GM19397 (cell line): ENCODE results near the gene SAMSN1.

Experiments used
- ATAC-seq: cut with Tn5 transposase; IDR thresholded peaks from one replicate; pipeline ENCODE4 v1.9.1; 2021; ENCODE audit warnings: mild to moderate bottlenecking, moderate library complexity; ENCODE audit not compliant: unreplicated experiment

SAMSN1 gene

DNA sequence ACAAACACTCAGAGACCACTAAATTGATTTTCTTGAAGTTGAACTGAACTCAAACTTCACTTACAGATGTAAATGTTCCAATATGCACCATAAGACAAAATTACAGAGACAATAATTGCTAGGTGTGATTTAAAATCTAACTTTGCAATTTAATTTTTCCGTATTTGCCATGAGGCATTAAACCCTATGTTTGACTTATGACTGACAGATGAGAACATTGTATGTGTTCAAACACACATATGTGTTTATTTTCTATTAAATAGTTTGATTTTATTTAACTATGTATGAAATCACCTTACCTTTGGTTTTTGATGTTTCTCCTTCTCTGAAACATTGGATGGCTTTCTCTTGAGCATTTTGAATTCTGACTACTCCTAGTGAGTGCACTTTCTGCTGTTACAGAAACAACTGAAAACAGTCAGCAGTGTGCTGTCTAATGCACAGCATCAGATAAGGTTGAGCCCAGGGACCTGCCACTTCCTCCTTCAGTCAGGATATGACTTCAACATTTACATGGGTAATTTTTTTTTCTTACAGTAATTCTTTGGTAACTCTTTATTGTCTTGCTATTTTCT, at the start of gene SAMSN1:
TSS of gene SAMSN1 (minus strand) at position 410 of the 575 bp plus-strand sequence. CDS start at position 356, 54 bp downstream.
- peak; percentile 89 for ATAC-seq

GRCh38 chr21:14595449-14595848, 49.3 kb upstream of the SAMSN1 start:
- ATAC-seq: no peak

GRCh38 chr21:14594967-14595366, 48.9 kb upstream of the SAMSN1 start:
- ATAC-seq: no peak

- no peak for ATAC-seq
These were observed 47.1 kb upstream of the SAMSN1 start for GRCh38 chr21:14593230-14593629.

- ATAC-seq: no peak
These were observed 46.3 kb upstream of the SAMSN1 start for GRCh38 chr21:14592296-14593000.

GRCh38 chr21:14591882-14592281, 45.8 kb upstream of the SAMSN1 start:
- no peak for ATAC-seq

DNA sequence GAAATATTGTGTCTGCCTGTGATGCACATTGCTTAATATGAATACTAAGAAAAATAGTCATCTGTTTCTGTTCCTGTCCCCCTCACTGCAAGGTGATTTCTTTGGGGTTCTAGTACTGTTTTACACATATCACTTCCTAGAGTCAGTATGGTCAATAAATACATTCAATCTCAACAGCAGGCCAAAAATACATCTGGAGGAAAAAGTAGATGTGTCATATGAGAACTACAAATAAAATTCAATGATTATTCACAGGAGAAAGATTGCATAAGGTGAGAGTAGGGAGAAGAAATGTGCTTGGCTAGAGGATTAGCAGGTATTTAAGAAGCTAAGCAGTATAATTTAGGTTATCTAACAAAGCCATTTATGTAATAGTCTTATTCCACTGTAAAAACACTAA, 45.3 kb upstream of the SAMSN1 start:
- no peak for ATAC-seq

- ATAC-seq: peak; percentile 76
These were observed 43.9 kb upstream of the SAMSN1 start for GRCh38 chr21:14589855-14590563.

- ATAC-seq: no peak
These were observed 41.2 kb upstream of the SAMSN1 start for GRCh38 chr21:14587266-14587665.

DNA sequence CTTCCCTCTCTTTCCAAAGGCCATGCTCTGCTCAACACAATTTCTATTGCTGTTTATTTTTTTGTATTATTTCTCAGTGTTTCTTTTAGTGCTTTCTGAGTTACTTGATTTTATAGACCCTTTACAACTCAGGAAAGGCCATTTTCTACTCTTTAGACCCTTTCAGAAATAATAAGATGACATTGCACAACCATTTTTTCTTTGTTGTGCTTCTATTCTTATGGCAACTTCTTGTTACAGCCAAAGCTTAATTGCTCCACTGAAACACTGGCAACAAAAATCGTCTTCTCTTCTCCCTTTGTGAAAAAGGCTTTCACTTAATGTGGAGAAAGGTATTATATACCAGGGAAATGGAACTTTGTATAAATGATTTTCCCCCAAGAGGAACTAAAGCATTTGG, 39.0 kb upstream of the SAMSN1 start:
- no peak for ATAC-seq

GRCh38 chr21:14584357-14585095, 38.4 kb upstream of the SAMSN1 start:
- no peak for ATAC-seq

DNA sequence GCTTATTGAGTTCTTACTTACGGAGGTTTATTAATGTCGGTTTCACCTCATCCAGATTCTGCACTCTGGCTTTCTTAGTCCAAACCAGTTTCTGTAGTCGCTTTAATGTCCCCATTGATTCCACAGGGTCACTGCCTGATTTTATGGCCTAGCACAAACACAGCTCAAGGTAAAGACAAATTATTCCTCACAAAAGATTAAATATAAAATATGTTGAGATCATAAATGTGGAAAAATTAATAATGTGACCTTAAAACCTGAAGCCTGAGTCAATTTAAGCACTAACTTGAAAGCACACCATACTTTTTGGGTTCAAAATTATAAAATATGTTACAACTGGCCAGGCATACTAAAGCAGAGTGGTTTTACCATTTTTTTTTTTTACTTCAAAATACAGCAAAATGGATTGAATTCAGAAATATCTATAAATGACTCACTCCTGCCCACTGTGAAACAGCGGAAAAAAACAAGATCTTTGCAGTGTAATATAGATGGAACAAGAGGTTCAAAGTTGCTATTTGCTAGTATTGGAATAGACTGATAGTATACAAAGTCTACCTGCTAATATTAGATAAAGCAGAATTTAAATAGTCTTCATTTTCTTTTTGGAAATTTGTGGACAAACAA, 37.6 kb upstream of the SAMSN1 start:
- ATAC-seq: no peak

GRCh38 chr21:14582934-14583628, 37.0 kb upstream of the SAMSN1 start:
- no peak for ATAC-seq

DNA sequence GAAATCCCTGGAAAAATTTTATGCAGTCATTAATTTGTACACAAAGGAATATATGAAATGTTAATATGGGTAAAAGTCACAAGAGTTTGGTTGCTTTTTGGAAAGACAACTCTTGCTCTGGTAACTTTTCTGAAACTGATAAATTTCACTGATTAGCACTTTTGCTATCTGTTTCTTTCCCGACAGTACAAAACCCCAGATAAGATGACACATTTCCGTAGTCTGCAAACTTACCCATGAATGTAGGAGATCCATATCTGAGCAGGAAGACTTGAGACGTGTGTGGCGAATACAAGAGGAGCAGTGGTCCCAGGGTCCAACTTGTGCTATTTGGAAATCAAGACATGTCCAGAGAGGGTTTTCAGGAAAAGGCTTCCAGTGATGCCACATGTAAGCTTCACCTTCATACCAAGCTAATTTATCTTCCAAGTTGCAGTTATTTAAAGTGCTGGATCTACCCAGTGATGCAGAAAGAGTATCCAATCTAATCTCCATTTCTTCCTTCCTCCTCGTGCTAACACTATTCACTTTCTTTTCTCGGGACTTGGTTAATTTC, 35.9 kb upstream of the SAMSN1 start:
- ATAC-seq: no peak

- no peak for ATAC-seq
These were observed 27.1 kb upstream of the SAMSN1 start for GRCh38 chr21:14573244-14573643.

- no peak for ATAC-seq
These were observed 26.2 kb upstream of the SAMSN1 start for GRCh38 chr21:14572204-14572780.

GRCh38 chr21:14569868-14570267, 23.8 kb upstream of the SAMSN1 start:
- no peak for ATAC-seq

- no peak for ATAC-seq
These were observed 23.0 kb upstream of the SAMSN1 start for GRCh38 chr21:14569026-14569621.
